GM18511 (cell line): ENCODE measurements around the gene FBXW8.

Source experiments
- ATAC-seq: cut with Tn5 transposase; IDR thresholded peaks from one replicate; pipeline ENCODE4 v1.9.1; 2021; ENCODE audit warnings: mild to moderate bottlenecking, moderate library complexity; ENCODE audit not compliant: unreplicated experiment

FBXW8 gene, protein sequence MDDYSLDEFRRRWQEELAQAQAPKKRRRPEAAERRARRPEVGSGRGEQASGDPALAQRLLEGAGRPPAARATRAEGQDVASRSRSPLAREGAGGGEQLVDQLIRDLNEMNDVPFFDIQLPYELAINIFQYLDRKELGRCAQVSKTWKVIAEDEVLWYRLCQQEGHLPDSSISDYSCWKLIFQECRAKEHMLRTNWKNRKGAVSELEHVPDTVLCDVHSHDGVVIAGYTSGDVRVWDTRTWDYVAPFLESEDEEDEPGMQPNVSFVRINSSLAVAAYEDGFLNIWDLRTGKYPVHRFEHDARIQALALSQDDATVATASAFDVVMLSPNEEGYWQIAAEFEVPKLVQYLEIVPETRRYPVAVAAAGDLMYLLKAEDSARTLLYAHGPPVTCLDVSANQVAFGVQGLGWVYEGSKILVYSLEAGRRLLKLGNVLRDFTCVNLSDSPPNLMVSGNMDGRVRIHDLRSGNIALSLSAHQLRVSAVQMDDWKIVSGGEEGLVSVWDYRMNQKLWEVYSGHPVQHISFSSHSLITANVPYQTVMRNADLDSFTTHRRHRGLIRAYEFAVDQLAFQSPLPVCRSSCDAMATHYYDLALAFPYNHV

GRCh38 chr12:116910645-116911451 lies at the start of gene FBXW8:
TSS of gene FBXW8 (plus strand) at chr12:116910950. CDS start at chr12:116911038, 88 bp downstream.
- peak; percentile 89 for ATAC-seq

DNA sequence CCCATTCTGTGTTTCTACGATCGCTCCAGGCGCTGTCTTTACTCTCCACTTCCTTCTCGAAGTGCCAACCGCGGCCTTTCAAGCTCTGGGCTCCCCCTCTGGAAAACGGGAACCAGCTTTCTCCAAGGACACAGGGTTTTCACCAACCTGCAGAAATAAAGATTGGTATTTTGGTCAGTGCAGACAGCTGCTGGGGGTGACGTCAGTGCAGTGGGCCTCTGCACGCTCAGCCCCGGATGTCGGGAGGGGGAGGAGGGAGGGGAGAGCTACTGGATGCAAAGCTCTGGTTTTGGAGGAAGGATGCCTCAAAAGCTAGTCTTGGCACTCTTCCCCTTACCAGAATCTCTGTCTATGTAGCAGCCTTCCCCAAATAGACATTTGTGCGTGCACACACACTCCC lies 49.4 kb upstream of the FBXW8 start:
- peak; percentile 83 for ATAC-seq

DNA sequence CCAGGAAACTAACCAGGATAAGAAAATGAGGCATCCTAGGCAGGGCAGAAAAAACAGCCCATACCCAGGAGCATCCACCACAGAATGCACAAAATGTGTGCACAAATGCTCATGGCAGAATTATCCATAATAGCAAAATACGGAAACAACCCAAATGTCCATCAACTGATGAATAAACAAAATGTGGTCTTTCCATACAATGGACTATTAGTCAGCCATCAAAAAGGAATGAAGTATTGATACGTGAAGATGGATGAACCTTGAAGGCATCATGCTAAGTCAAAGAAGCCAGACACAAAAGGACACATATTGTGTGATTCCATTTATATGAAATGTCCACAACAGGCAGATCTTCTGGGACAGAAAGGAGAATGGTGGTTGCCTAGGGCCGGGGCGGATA lies 48.6 kb upstream of the FBXW8 start:
- no peak for ATAC-seq

GRCh38 chr12:116863275-116863767 lies 47.4 kb upstream of the FBXW8 start:
- no peak for ATAC-seq

GRCh38 chr12:116864371-116865160 lies 46.2 kb upstream of the FBXW8 start:
- no peak for ATAC-seq

DNA sequence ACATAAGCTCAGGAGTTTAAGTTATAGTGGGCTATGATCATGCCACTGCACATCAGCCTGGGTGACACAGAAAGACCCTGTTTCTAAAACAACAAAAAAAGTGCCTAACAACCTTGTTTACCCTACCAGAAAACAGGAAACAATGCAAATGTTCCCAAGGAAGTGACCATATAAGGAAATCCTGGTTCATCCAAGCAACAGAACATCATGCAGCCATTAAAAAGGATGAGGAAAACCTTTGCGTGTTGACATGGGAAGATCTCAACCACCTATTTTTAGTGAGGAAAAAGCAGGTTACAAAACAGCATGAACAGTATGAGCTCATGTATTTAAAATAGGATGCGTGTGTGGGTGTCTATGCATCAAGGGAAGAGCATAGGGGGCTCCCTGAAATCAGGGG lies 43.2 kb upstream of the FBXW8 start:
- ATAC-seq = no peak

GRCh38 chr12:116870306-116870705 lies 40.4 kb upstream of the FBXW8 start:
- ATAC-seq = no peak

DNA sequence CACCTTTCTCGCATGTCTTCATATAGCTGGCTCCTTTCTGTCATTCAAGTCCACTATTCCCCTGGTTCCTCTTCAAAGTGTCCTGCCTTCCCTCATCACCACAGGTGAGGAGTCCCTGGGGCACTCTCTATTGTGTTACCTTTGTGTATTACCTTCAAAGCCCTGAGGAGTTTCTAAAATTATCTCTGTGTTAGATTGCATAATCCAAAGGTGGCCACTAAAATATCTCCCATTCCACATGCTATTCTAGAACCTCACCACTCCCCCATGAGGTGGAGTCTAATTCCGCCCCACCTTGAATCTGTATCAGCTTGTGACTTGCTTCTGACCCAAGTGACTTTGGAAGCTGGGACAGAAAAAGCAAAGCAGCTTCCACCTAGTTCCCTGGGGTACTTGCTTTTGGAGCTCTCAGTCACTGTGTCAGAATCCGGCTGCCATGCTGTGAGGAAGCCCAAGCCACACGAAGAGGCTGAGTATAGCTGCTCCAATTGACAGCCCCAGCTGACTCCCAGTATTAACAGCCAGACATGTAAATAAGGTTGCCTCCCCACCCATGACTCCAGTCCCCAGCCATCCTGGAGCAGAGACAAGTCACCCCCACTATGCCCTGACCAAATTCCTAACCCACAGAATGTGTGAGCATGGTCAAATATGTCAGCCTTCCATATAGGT lies 36.3 kb upstream of the FBXW8 start:
- ATAC-seq = no peak

- ATAC-seq = no peak
Observed at GRCh38 chr12:116876151-116876869, 34.4 kb upstream of the FBXW8 start.

GRCh38 chr12:116878567-116879508 lies 31.9 kb upstream of the FBXW8 start:
- no peak for ATAC-seq

DNA sequence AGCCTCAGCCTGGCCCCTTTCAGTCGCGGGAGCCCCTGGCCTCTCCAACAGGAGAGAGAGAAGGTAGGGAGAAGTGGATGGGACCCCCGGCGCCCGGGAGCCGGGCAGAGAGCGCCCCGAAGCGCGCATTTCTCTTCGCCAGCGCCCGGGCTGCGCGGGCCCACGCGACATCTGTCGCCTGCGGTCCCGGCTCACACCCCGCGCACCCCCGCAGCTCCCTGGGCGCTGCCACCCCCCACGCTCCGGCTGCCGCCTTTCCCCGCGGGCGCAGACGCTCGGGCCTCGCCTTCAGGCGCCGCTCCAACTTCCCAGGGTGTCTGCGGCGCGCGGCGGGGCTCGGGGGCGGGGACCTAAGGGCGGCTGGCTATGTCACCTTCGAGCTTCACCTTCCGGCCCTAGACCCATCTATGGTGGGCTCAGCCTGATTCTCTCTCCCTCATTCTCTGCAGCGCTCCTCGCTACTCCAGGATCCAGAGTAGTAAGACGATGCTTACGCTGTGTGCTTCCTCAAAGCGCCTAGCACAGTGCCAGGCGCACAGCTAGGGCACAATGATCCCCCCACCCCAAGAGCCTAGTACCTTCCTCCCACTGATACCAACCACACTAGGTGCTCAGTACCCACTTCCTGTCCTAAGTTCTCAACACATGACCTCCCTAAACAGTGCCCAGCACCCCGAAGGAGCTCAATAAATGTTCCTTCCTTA lies 31.1 kb upstream of the FBXW8 start:
- ATAC-seq = no peak

DNA sequence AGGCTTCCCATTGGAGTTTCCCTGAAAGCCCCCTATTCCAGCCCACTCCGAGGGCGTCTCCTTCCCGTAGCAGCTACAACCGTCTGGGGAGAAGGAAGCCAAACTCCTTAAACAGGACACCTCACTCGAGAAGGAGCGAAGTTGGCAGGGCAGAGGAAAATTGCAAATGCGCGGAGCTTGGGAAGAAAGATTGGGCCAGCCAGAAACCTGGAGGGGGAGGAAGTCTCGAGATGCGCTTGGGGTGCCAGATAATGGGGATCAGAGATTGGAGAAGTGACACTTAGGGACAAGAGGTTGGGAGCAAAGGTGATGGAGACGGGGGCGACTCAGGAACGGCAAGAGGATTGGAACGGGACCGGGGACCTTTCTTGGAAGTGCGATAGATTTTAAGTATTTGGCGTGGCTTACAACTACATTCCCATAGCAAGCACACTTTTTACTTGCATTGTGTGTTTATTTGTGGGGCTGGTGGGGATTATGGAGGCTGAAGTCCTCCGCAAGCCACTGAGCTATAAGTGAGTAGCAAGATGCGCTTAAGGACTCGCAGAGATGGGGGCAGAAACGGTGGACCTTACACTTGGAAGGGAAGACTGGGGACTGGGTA lies 30.4 kb upstream of the FBXW8 start:
- ATAC-seq = no peak

- peak; percentile 77 for ATAC-seq
Observed at GRCh38 chr12:116880817-116881324, 29.9 kb upstream of the FBXW8 start.

GRCh38 chr12:116881325-116881876 lies 29.3 kb upstream of the FBXW8 start, which contains the start of gene HRK:
TSS of gene HRK (minus strand) at chr12:116881441. CDS start at chr12:116881307, 134 bp downstream.
- peak; percentile 24 for ATAC-seq

GRCh38 chr12:116881877-116882507 lies 28.8 kb upstream of the FBXW8 start:
- no peak for ATAC-seq

DNA sequence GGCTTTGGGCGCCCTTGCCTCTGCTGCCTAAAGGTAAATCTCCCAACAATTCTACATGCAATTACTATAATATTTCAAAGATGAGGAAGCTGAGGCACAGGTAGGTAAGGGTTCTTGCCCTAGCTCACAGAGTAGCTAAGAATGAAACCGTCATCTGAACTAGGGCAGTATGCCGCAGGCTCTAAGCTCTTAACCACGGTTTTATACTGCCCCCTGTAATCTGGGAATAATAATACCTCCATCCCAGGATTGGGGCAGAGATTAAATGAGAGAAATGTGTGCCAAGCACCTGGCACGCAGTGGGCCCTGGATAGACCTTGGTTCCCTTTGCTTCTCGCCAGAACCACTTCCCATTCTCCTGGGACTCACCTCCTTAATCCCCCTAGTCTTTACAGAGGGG lies 28.0 kb upstream of the FBXW8 start:
- no peak for ATAC-seq
